Liver (tissue), 9 donors: Measurements from ENCODE around the gene TREX2. TPM values are rescaled to one million over a fixed set of nuclear protein-coding genes. Genes with fewer than 3 reads are reported as not detected.
A peak's percentile ranks its signal among the peaks of the same experiment; 100 is the strongest.

Experiments
- DNase-seq: peaks from one replicate; pipeline ENCODE4 v3.0.0-alpha.2; 2017; ENCODE audit warnings: low spot score
- H3K27ac ChIP-seq, 2 donors: one replicate each; pipeline ENCODE4 v1.7.0; 2013; ENCODE audit warnings: inconsistent platforms in 2 of 2, low read length in 2 of 2, control low read depth in 1 of 2, low read depth in 1 of 2, mild to moderate bottlenecking in 1 of 2
- H3K27me3 ChIP-seq, 4 donors: one replicate each; pipeline versions ENCODE4 v1.6.1 to v1.7.0; 2013; ENCODE audit warnings: low read length in 3 of 4, inconsistent platforms in 1 of 4, mild to moderate bottlenecking in 1 of 4, moderate library complexity in 1 of 4; ENCODE audit not compliant: control insufficient read depth in 4 of 4, insufficient read depth in 4 of 4
- H3K36me3 ChIP-seq, 4 donors: one replicate each; pipeline versions ENCODE4 v1.6.1 to v1.7.0; 2013; ENCODE audit warnings: low read length in 3 of 4, mild to moderate bottlenecking in 3 of 4, low read depth in 1 of 4, moderate library complexity in 1 of 4; ENCODE audit not compliant: control insufficient read depth in 4 of 4, insufficient read depth in 3 of 4
- H3K4me1 ChIP-seq, 4 donors: one replicate each; pipeline versions ENCODE4 v1.6.1 to v1.7.0; 2013; ENCODE audit warnings: low read length in 3 of 4, mild to moderate bottlenecking in 3 of 4, moderate library complexity in 1 of 4; ENCODE audit not compliant: control insufficient read depth in 4 of 4, insufficient read depth in 4 of 4
- H3K4me3 ChIP-seq, 3 donors: one replicate each; pipeline versions ENCODE4 v1.6.1 to v1.7.0; 2013; ENCODE audit warnings: low read length in 3 of 3, control low read depth in 1 of 3, low read depth in 1 of 3, mild to moderate bottlenecking in 1 of 3
- H3K9ac ChIP-seq, 2 donors: one replicate each; pipeline ENCODE4 v1.7.0; 2013; ENCODE audit warnings: low read length in 2 of 2, mild to moderate bottlenecking in 2 of 2, moderate library complexity in 2 of 2, control low read depth in 1 of 2, low read depth in 1 of 2
- H3K9me3 ChIP-seq, 4 donors: one replicate each; pipeline versions ENCODE4 v1.6.1 to v1.7.0; 2013; ENCODE audit warnings: low read length in 3 of 4; ENCODE audit not compliant: control insufficient read depth in 4 of 4
- EGR1 ChIP-seq, 2 donors: IDR thresholded peaks; 2 replicates each; pipeline ENCODE4 v1.6.1; 2016 to 2018; ENCODE audit warnings: antibody characterized with exemption in 2 of 2, low read depth in 2 of 2
- FOXA1 ChIP-seq: IDR thresholded peaks from 2 replicates; pipeline ENCODE4 v1.6.1; 2016; ENCODE audit warnings: antibody characterized with exemption
- FOXA2 ChIP-seq: IDR thresholded peaks from 2 replicates; pipeline ENCODE4 v1.6.1; 2016; ENCODE audit warnings: antibody characterized with exemption
- GABPA ChIP-seq, 2 donors: IDR thresholded peaks in 1 of 2; conservative IDR thresholded peaks in 1 of 2; 2 replicates each; pipeline ENCODE4 v1.6.1; 2016; ENCODE audit warnings: antibody characterized with exemption in 2 of 2, mild to moderate bottlenecking in 1 of 2, moderate library complexity in 1 of 2
- HNF4A ChIP-seq, 2 donors: conservative IDR thresholded peaks; 2 replicates each; pipeline ENCODE4 v1.6.1; 2016; ENCODE audit warnings: antibody characterized with exemption in 2 of 2, mild to moderate bottlenecking in 2 of 2
- HNF4G ChIP-seq: IDR thresholded peaks from 2 replicates; pipeline ENCODE4 v1.6.1; 2016; ENCODE audit warnings: antibody characterized with exemption
- JUND ChIP-seq, 2 donors: IDR thresholded peaks; 2 replicates each; pipeline ENCODE4 v1.6.1; 2016; ENCODE audit warnings: antibody characterized with exemption in 2 of 2
- NR2F2 ChIP-seq: IDR thresholded peaks from 2 replicates; pipeline ENCODE4 v1.6.1; 2016; ENCODE audit warnings: antibody characterized with exemption
- RAD21 ChIP-seq, 2 donors: IDR thresholded peaks; 2 replicates each; pipeline ENCODE4 v1.6.1; 2016; ENCODE audit warnings: antibody characterized with exemption in 2 of 2, mild to moderate bottlenecking in 2 of 2
- RXRA ChIP-seq, 2 donors: IDR thresholded peaks; 2 replicates each; pipeline ENCODE4 v1.6.1; 2017 to 2018; ENCODE audit warnings: antibody characterized with exemption in 2 of 2, mild to moderate bottlenecking in 1 of 2
- SP1 ChIP-seq: IDR thresholded peaks from 2 replicates; pipeline ENCODE4 v1.6.1; 2018; ENCODE audit warnings: antibody characterized with exemption, mild to moderate bottlenecking
- TAF1 ChIP-seq: conservative IDR thresholded peaks from 2 replicates; pipeline ENCODE4 v1.6.1; 2016; ENCODE audit warnings: antibody characterized with exemption, mild to moderate bottlenecking
- YY1 ChIP-seq: IDR thresholded peaks from 2 replicates; pipeline ENCODE4 v1.6.1; 2016; ENCODE audit warnings: antibody characterized with exemption, mild to moderate bottlenecking
- ZBTB33 ChIP-seq: IDR thresholded peaks from 2 replicates; pipeline ENCODE4 v1.6.1; 2016; ENCODE audit warnings: antibody characterized with exemption
- whole genome bisulfite sequencing: extraction: QIAGEN DNeasy Blood & Tissue Kit; methylation state at CpG from one replicate; pipeline ENCODE4 v1.1.7; 2013; 5-methylcytosine and 5-hydroxymethylcytosine counted together
- polyA plus RNA-seq, 2 donors: library from polyadenylated mRNA; stranded (reverse) in 1 of 2; unstranded in 1 of 2; fragments of 200-250 nt in 1 of 2; fragments of >200 nt in 1 of 2; fragmentation: Nextera tagmentation in 1 of 2; extraction: Ambion mirVana in 1 of 2; gene quantifications; one replicate each; pipeline versions ENCODE4 v1.2.1 to v1.2.3, GENCODE V29; 2013 to 2015
- total RNA-seq, 2 donors: library from RNA; depleted of rRNA; stranded (reverse); fragments of >200 nt; gene quantifications; one replicate each; pipeline ENCODE4 v1.2.3, GENCODE V29; 2014
- TF ChIP-seq, protein P1 (sequence below): fragments of 150-350 bp; IDR thresholded peaks from 2 replicates; pipeline ENCODE4 v1.5.1; 2017; ENCODE audit warnings: improper control_type of control experiment, low read depth, low read length; ENCODE audit not compliant: missing input control
- TF ChIP-seq, protein P2 (sequence below): IDR thresholded peaks from 2 replicates; pipeline ENCODE4 v1.6.1; 2016; ENCODE audit warnings: antibody characterized with exemption
- TF ChIP-seq, protein P3 (sequence below): IDR thresholded peaks from 2 replicates; pipeline ENCODE4 v1.6.1; 2016; ENCODE audit warnings: antibody characterized with exemption
- TF ChIP-seq, protein P4 (sequence below): IDR thresholded peaks from 2 replicates; pipeline ENCODE4 v1.6.1; 2016; ENCODE audit warnings: antibody characterized with exemption, mild to moderate bottlenecking
- donor health status: healthy.
- donor health status: healthy.
- donor health status: healthy.
- donor health status: healthy.
- donor health status: healthy.

Gene TREX2
- total and polyA plus RNA-seq, 4 donors, result 0.13 to 1.3 (median 1.2) TPM; not detected in 1

DNA sequence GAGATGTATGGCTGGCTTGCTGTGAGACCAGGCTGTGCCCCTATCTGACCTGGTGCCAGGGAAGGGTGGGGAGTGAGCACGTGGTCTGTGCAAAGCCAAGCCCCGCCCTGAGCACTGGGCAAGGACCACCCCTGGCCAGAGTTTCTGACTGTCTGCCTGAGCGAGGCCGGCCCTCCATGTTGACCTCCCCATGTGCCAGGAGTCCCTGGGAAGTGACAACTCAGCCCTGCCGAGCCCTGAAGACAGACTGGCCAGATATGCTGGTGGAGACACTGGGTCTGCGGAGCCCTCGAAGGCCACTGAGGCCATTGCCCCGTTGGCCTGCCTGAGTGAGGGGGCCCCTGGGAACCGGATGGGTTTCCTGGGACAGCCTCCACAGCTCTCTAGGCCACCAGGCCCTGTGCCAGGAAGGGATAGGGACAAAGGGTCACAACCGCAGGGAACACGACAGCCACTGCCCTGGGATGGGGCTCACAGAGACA, 41.8 kb upstream of the TREX2 start:
- 54% methylated on average over 11 of the region's 11 CpGs for WGBS
- Histone ChIP-seq H3K36me3 (no peaks in the 10 kb centered on the region), H3K9me3 (no peaks in the 10 kb centered on the region), H3K9ac (no peak overlapping the region), H3K4me1 (peaks cover 0 to 6% (median 3%) of the 10 kb centered on the region in 4 donors), H3K27me3 (no peaks in the 10 kb centered on the region), H3K4me3 (no peak overlapping the region), H3K27ac (peak overlapping the region; percentile 17 to 59)
- no peak for DNase-seq
- TF ChIP-seq RXRA (IDR thresholded peaks at IDR 0.05), result peak; percentile 45 to 72
- no peak for TF ChIP-seq HNF4A (conservative IDR thresholded peaks at IDR 0.05)
- TF ChIP-seq JUND (IDR thresholded peaks at IDR 0.05), result no peak
- TF ChIP-seq TAF1, result no peak
- TF ChIP-seq, protein P1, sequence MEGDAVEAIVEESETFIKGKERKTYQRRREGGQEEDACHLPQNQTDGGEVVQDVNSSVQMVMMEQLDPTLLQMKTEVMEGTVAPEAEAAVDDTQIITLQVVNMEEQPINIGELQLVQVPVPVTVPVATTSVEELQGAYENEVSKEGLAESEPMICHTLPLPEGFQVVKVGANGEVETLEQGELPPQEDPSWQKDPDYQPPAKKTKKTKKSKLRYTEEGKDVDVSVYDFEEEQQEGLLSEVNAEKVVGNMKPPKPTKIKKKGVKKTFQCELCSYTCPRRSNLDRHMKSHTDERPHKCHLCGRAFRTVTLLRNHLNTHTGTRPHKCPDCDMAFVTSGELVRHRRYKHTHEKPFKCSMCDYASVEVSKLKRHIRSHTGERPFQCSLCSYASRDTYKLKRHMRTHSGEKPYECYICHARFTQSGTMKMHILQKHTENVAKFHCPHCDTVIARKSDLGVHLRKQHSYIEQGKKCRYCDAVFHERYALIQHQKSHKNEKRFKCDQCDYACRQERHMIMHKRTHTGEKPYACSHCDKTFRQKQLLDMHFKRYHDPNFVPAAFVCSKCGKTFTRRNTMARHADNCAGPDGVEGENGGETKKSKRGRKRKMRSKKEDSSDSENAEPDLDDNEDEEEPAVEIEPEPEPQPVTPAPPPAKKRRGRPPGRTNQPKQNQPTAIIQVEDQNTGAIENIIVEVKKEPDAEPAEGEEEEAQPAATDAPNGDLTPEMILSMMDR, result no peak
- TF ChIP-seq, protein P2, sequence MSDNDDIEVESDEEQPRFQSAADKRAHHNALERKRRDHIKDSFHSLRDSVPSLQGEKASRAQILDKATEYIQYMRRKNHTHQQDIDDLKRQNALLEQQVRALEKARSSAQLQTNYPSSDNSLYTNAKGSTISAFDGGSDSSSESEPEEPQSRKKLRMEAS, result no peak
- TF ChIP-seq SP1, result peak; percentile 51
- TF ChIP-seq, protein P3, sequence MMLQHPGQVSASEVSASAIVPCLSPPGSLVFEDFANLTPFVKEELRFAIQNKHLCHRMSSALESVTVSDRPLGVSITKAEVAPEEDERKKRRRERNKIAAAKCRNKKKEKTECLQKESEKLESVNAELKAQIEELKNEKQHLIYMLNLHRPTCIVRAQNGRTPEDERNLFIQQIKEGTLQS, result no peak
- TF ChIP-seq YY1, result no peak
- peak; percentile 97 for TF ChIP-seq NR2F2

GRCh38 chrX:153486171-153486570, 40.3 kb upstream of the TREX2 start:
- Histone ChIP-seq H3K9ac (no peak overlapping the region), H3K27ac (no peak overlapping the region), H3K4me3 (no peak overlapping the region), H3K9me3 (no peaks in the 10 kb centered on the region), H3K4me1 (peaks cover 0 to 5% (median 0%) of the 10 kb centered on the region in 4 donors), H3K27me3 (no peaks in the 10 kb centered on the region), H3K36me3 (no peaks in the 10 kb centered on the region)
- TF ChIP-seq YY1 (no peak), NR2F2 (no peak), TAF1 (no peak), FOXA1 (no peak), GABPA (IDR thresholded peaks at IDR 0.05 in 1 of 2, conservative IDR thresholded peaks at IDR 0.05 in 1 of 2) (no peak), HNF4A (conservative IDR thresholded peaks at IDR 0.05) (no peak), HNF4G (no peak), FOXA2 (no peak), JUND (IDR thresholded peaks at IDR 0.05) (no peak), ZBTB33 (no peak), SP1 (no peak), RAD21 (IDR thresholded peaks at IDR 0.05) (no peak), RXRA (IDR thresholded peaks at IDR 0.05) (no peak), EGR1 (IDR thresholded peaks at IDR 0.05; ENCODE audit: low read depth in 2 of 2) (no peak)
- TF ChIP-seq, protein P1, result no peak
- TF ChIP-seq, protein P2, result no peak
- TF ChIP-seq, protein P4, sequence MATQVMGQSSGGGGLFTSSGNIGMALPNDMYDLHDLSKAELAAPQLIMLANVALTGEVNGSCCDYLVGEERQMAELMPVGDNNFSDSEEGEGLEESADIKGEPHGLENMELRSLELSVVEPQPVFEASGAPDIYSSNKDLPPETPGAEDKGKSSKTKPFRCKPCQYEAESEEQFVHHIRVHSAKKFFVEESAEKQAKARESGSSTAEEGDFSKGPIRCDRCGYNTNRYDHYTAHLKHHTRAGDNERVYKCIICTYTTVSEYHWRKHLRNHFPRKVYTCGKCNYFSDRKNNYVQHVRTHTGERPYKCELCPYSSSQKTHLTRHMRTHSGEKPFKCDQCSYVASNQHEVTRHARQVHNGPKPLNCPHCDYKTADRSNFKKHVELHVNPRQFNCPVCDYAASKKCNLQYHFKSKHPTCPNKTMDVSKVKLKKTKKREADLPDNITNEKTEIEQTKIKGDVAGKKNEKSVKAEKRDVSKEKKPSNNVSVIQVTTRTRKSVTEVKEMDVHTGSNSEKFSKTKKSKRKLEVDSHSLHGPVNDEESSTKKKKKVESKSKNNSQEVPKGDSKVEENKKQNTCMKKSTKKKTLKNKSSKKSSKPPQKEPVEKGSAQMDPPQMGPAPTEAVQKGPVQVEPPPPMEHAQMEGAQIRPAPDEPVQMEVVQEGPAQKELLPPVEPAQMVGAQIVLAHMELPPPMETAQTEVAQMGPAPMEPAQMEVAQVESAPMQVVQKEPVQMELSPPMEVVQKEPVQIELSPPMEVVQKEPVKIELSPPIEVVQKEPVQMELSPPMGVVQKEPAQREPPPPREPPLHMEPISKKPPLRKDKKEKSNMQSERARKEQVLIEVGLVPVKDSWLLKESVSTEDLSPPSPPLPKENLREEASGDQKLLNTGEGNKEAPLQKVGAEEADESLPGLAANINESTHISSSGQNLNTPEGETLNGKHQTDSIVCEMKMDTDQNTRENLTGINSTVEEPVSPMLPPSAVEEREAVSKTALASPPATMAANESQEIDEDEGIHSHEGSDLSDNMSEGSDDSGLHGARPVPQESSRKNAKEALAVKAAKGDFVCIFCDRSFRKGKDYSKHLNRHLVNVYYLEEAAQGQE, result no peak
- TF ChIP-seq, protein P3, result no peak
- 86% methylated on average over 10 of the region's 10 CpGs for WGBS
- DNase-seq, result no peak
